H7 (cell line): ENCODE measurements around the gene FAM168A. TPM values are rescaled to one million over a fixed set of nuclear protein-coding genes. Genes with fewer than 3 reads are reported as not detected.
A peak's percentile ranks its signal among the peaks of the same experiment; 100 is the strongest.
"Not testable (repeated sequence)": the region's sequence is repeated elsewhere in the genome, so short reads cannot be mapped to it uniquely, and the experiment has no call there.

ENCODE experiments used
- DNase-seq: peaks from one replicate; pipeline ENCODE4 v3.0.0; 2012
- H3K27me3 ChIP-seq: 2 replicates; pipeline ENCODE4 v1.6.0; 2011; ENCODE audit warnings: mild to moderate bottlenecking, low read length; ENCODE audit not compliant: control insufficient read depth, insufficient read depth
- H3K36me3 ChIP-seq: replicated peaks from 2 replicates; pipeline ENCODE4 v1.5.1; 2011; ENCODE audit warnings: low read length; ENCODE audit not compliant: control insufficient read depth, insufficient read depth
- H3K4me3 ChIP-seq: 2 replicates; pipeline ENCODE4 v1.5.1; 2011; ENCODE audit warnings: low read depth, mild to moderate bottlenecking, control low read depth, low read length, moderate library complexity; ENCODE audit not compliant: insufficient read depth
- total RNA-seq: library from RNA; depleted of rRNA; stranded (reverse); fragments of >200 nt; shearing (Covaris generic); gene quantifications from 2 replicates; pipeline ENCODE4 v1.2.3, GENCODE V29; 2014

The FAM168A gene
- total RNA-seq, 1 experiment from 2014 or later = 13.1 TPM

DNA sequence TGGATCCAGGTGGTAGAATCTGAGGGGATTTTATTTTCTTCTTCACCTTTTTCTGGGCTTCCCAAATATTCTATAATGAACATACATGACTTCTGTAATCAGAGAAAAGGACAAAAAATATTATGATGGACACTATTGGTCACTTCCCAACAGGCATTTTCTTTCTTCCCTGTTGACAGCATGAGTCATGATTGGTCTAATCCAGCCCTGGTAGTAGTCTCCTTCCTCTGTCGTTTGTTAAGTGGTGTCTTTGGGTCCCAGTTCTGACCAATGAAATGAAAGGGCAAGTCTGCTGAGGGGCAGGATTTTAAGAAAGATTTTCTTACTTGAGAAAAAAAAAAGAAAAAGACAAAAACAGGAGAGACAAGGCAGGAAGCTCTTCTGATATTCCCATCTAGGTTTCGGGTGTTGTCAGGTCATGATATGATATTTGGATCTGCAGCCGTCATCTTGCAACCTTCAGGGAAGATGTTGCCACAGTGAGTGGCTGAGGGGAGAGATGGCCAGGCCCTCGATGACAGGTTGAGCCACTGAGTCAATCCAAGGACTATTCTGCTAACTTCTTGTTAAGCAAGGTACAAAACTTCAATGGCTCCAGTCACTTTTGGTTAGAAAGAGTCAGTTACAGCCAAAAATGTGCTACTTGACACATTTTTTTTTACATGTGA is 25.1 kb upstream of the FAM168A start:
- DNase-seq = no peak
- no peaks in the 10 kb centered on the region for H3K36me3 ChIP-seq
- peaks cover 34% of the 10 kb centered on the region for H3K27me3 ChIP-seq
- no peak overlapping the region for H3K4me3 ChIP-seq

DNA sequence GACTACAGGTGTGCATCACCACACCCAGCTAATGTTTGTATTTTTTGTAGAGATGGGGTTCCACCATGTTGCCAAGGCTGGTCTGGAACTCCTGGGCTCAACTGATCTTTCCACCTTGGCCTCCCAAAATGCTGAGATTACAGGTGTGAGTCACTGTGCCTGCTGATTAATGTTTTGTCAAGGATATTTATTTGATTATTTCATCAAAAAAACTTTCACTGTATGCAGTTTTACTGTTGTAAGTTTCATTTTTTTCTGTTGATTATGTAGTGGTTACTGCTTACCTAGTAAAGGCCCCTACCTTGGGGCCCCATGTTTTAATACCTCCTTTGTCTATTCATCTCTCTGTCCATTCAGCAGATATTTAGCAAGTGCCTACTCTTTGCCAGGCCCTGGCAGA is 16.7 kb upstream of the FAM168A start:
- no peak for DNase-seq
- H3K4me3 ChIP-seq = no peak overlapping the region
- no peaks in the 10 kb centered on the region for H3K36me3 ChIP-seq
- H3K27me3 ChIP-seq = no peaks in the 10 kb centered on the region

DNA sequence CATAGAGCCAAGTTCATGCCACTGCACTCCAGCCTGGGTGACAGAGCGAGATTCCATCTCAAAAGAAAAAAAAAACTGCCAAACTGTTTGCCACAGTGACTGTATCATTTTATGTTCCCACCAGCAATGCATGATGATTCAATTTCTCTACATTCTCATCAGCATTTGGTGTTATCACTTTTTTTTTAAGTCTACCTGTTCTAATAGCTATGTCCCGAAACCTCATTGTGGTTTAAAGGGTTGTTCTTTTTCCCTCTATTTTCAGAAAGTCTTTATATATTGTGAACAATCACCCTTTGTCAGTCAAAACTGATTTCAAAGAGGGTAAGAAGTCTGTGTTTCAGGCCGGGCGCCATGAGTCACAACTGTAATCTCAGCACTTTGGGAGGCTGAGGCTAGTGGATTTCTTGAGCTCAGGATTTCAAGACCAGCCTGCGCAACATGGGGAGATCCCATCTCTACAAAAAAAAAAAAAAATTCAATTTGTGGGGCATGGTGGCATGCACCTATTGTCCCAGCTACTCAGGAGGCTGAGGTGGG is 14.8 kb upstream of the FAM168A start:
- no peak overlapping the region for H3K4me3 ChIP-seq
- H3K36me3 ChIP-seq = no peaks in the 10 kb centered on the region
- no peak for DNase-seq
- no peaks in the 10 kb centered on the region for H3K27me3 ChIP-seq

DNA sequence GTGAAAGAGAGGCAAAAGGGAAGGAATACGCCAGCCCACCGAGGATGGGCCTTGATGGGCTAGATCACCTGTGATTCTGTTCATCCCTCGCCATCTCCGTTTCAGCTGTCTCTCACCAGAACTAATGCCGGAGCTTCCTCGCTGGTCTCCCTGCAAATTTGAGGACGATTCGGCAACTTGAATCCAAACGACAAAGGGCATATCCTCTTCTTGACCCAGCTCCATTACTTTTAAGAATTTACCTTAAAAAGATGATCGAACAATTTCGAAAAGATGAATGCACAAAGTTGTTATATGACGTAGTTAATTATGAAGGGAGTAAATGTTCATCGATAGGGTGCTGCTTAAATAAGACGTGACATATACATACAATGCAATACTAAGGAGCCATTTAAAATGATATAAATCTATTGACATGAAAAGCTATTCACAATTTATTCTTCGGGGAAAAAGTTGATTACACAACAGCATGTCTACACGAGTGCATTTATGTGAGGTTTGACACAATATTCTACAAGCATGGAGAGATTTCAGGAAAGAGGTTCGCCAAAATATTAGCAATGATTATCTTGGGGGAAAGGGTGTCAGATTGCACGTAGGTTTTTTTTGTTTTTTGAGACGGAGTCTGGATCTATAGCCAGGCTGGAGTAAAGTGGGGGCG is 937 bp upstream of the FAM168A start:
- H3K4me3 ChIP-seq = peak overlapping the region; percentile 85

DNA sequence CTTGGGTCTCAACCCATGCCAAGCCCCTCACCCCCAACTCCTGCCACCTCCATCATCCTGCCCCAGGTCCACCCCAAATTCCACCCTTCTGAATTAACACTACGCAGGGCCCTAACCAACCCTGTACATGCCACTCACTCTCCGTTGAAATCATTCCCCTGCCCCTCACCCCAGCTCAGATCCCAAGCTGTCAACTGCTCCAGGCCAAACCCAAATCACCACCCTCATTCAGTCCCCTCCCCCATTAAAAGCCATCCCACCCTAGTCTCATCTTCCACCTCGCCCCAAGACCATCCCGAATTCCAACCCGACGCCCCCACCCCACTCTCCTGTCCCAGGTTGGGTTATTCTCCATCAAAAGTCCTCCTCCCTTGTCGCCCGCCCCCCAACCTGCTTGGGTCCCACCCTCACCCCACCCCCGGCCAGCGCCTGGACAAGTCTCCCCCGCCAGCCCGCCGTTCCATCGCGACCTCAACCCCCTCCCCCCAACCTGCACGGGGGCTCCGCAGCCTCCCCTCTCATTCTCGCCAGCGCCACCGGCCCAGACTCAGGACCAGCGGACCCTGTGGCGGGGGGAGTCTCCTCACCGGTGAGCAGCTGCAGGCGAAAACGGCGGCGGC is 466 bp downstream of the FAM168A start:
- no peaks in the 10 kb centered on the region for H3K36me3 ChIP-seq
- no peaks in the 10 kb centered on the region for H3K27me3 ChIP-seq
- peak overlapping the region; percentile 85 for H3K4me3 ChIP-seq
- DNase-seq = no peak

More for the DNA sequence above, 937 bp upstream of the FAM168A start:
- DNase-seq = no peak
- no peaks in the 10 kb centered on the region for H3K36me3 ChIP-seq
- H3K27me3 ChIP-seq = no peaks in the 10 kb centered on the region

DNA sequence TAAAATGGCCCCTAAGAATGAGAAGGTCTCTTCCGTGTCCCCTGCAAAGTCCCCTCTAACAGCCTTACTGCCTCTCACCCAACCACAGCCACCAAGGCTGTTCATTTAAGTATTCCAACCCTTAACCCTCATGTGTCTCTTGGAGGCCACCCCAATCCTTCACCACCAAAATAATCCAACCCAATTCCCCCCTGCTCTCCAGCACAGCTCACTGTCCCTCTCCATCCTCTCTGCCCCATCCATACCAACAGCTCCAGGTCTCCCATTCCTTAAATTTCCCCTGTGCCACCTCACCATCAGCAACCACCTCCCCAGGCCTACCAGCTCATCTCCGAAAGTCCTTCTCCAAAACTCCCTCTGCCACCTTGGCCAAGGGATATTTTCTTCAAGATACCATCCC is 1.4 kb downstream of the FAM168A start:
- H3K27me3 ChIP-seq = no peaks in the 10 kb centered on the region
- H3K36me3 ChIP-seq = no peaks in the 10 kb centered on the region
- DNase-seq = no peak
- no peak overlapping the region for H3K4me3 ChIP-seq

DNA sequence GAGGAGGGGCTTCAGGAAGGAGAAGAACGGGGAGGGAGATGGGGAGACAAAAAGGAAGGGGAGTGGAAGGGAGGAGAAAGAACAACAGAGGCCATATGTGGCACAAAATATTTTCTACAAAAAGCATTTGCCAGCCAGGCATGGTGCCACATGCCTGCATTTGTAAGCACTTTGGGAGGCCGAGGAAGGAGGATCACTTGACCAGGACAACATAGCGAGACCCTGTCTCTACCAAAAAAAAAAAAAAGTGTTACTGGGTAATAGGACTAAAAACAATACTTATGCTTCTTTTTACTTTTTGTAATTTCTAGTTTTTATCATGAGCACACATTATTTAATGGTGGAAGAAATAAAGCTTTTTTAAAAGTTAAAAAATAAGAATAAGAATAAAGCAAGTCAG is 5.3 kb downstream of the FAM168A start:
- H3K36me3 ChIP-seq = no peaks in the 10 kb centered on the region
- DNase-seq = no peak
- no peaks in the 10 kb centered on the region for H3K27me3 ChIP-seq
- no peak overlapping the region for H3K4me3 ChIP-seq

DNA sequence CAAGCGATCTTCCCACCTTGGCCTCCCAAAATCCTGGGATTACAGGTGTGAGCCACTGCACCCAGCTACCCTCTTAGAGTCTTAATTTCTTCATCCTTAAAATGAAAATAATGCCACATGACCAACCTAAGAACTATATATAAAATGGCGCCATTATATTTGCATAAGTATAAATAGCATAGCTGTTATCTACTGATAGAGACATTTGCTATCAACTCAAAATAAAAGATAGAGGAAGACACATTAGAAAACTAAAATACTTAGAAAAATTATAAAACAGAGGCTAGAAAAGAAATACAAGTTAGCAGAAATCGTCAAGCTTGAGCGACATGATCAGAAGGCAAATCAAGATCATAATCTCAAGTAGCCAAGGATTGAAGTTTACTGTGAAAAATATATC is 6.2 kb downstream of the FAM168A start:
- no peaks in the 10 kb centered on the region for H3K27me3 ChIP-seq
- no peak overlapping the region for H3K4me3 ChIP-seq
- no peaks in the 10 kb centered on the region for H3K36me3 ChIP-seq
- no peak for DNase-seq

DNA sequence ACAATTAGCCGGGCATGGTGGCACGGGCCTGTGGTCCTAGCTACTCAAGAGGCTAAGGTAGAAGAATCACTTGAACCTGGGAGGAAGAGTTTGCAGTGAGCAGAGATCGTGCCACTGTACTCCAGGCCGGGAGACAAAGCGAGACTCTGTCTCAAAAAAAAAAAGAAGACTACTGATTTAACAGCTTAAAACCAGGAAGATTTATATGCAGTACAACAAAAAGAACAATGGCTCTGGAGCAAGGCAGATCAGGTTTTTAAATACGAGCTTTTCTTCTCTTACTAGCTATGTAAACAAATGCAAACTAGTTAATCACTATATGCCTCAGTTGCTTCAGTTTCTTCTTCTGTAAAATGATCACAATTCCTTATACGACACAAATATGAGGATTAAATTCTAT is 6.9 kb downstream of the FAM168A start:
- DNase-seq = no peak
- Histone ChIP-seq H3K4me3 (no peak overlapping the region), H3K36me3 (no peaks in the 10 kb centered on the region), H3K27me3 (no peaks in the 10 kb centered on the region)

DNA sequence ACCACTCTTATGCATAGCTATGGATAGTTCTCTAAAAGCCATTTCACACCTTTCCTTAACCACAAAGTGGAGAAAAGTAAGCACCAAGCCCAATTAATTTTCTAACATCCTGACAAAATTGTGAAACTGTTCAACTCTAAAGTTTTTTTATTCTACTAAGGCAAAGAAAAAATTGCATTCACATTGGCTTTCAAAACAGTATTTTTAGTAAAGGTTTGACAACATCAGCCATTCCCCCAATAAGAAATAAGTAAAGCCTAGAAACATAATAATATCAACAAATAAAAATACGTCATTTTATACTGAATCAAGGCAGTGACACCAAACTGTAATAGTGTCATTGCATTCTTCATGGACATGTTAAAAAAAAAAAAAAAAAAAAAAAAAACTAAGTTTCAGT is 11.1 kb downstream of the FAM168A start:
- Histone ChIP-seq H3K27me3 (no peaks in the 10 kb centered on the region), H3K36me3 (no peaks in the 10 kb centered on the region), H3K4me3 (no peak overlapping the region)
- DNase-seq = no peak

DNA sequence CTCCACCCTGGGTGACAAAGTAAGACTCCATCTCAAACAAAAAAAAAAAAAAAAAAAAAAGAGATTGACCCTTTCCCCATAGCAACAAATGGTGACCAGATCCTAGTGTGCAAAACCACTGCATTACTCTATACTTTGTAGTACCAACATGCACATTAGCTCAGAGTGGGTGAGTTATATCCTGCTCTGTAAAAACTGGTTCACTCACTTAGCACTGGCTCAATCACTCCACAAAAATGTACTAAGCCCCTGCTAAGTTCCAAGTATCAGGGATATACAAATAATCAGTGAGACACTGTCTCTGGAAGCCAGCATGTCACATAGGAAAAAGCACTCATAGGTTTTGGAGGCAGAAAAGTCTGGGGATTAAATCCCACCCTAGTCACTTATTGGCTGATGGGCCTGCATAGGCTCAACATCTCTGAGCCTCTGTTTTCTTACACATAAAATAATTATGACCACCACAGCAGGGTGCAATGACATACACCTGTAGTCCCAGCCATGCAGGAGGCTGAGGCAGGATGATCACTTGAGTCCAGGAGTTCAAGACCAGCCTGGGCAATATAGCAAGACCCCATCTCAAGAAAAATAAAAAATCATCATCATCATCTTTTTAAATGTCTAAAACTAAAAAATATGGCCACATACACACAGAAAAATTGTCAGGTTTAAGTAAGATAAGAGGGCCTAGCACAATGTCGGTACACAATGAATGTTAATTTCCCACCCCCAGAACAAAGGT is 11.9 kb downstream of the FAM168A start:
- Histone ChIP-seq H3K36me3 (no peaks in the 10 kb centered on the region), H3K27me3 (no peaks in the 10 kb centered on the region), H3K4me3 (no peak overlapping the region)
- no peak for DNase-seq

DNA sequence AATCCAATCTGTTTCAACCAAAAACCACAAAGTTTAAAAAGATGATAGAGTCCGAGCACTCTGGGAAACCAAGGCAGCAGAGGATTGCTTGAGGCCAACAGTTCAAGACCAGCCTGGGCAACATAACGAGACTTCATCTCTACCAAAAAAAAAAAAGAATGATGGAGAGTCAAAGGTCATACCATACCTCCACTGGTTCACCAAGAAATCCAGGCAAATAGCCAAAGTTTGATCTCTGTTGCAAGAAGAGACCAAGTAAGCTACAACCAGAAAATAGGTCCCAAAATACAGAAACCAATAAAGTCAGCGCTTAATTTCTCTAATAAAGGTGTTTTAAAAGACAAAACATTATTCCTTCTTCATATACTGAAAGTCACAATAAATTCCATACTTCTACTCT is 13.1 kb downstream of the FAM168A start:
- no peak for DNase-seq
- no peaks in the 10 kb centered on the region for H3K27me3 ChIP-seq
- H3K36me3 ChIP-seq = no peaks in the 10 kb centered on the region
- H3K4me3 ChIP-seq = no peak overlapping the region

DNA sequence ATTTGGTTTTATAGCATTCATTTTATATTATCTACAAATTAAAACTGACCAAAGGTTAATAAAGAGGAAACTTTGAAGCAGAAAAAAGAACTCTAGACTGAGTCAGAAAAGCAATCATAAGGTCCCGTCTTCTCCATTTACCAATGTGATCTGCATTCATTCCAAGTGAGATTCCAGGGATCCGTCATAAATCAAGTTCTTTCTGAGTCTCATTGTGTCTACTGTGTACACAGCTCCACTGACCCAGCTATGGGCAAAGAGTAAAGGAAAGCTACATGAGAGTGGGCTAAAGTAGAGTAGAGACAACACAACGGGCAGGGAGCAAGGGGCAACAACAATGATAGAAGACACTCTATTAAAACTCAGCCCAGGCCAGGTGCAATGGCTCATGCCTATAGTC is 15.3 kb downstream of the FAM168A start:
- Histone ChIP-seq H3K27me3 (no peaks in the 10 kb centered on the region), H3K36me3 (no peaks in the 10 kb centered on the region), H3K4me3 (no peak overlapping the region)
- no peak for DNase-seq

DNA sequence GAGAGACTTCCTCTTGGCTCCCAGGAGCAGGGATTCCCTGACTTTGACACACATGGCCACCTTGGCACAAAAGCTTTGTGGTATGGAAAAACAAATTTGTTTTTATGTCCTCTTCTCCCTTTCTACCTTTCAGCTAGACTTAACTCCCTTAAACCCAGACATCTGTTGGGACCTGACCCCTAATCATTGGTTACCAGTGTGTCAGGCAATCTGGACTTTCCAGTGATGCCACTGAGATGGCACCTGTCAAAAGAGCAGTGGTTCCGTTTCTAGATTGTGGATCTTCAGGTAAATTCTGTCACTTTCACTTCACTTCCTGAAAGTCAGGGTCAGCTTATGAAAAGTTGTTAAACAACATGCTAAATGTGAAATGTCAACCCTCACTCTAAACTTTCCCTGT is 17.2 kb downstream of the FAM168A start:
- H3K4me3 ChIP-seq, H3K36me3 ChIP-seq, DNase-seq, H3K27me3 ChIP-seq: not testable (repeated sequence)
